ENCODE measurements around the gene SCNN1A. TPM values are rescaled to one million over a fixed set of nuclear protein-coding genes. Genes with fewer than 3 reads are reported as not detected.
A peak's percentile ranks its signal among the peaks of the same experiment; 100 is the strongest.

Gene SCNN1A
- total and polyA plus RNA-seq, 2 donors from 2014 or later: 225 to 452 TPM

- peak overlapping the region in 1 of 3 donors; percentile 53 for H3K9ac ChIP-seq (ENCODE audit: low read length in 3 of 3)
- peaks cover 0 to 18% (median 7%) of the 10 kb centered on the region in 3 donors for H3K4me1 ChIP-seq (ENCODE audit: control insufficient read depth in 2 of 3, insufficient read depth in 2 of 3, low read depth in 1 of 3, low read length in 3 of 3)
- peak in 2 of 5 donors; percentile 33 to 79 for DNase-seq
- no peaks in the 10 kb centered on the region for H3K9me3 ChIP-seq (ENCODE audit: control insufficient read depth in 2 of 3, insufficient read depth in 1 of 3, low read length in 3 of 3)
- TF ChIP-seq, protein P1, sequence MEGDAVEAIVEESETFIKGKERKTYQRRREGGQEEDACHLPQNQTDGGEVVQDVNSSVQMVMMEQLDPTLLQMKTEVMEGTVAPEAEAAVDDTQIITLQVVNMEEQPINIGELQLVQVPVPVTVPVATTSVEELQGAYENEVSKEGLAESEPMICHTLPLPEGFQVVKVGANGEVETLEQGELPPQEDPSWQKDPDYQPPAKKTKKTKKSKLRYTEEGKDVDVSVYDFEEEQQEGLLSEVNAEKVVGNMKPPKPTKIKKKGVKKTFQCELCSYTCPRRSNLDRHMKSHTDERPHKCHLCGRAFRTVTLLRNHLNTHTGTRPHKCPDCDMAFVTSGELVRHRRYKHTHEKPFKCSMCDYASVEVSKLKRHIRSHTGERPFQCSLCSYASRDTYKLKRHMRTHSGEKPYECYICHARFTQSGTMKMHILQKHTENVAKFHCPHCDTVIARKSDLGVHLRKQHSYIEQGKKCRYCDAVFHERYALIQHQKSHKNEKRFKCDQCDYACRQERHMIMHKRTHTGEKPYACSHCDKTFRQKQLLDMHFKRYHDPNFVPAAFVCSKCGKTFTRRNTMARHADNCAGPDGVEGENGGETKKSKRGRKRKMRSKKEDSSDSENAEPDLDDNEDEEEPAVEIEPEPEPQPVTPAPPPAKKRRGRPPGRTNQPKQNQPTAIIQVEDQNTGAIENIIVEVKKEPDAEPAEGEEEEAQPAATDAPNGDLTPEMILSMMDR (IDR thresholded peaks at IDR 0.05; ENCODE audit: borderline replicate concordance, extremely low read depth, insufficient read depth): no peak
- no peaks in the 10 kb centered on the region for H3K36me3 ChIP-seq (ENCODE audit: control insufficient read depth in 2 of 3, insufficient read depth in 3 of 3, low read length in 3 of 3)
- H3K4me3 ChIP-seq (ENCODE audit: low read length in 3 of 3): peak overlapping the region in 1 of 3 donors; percentile 36
- no peak overlapping the region for H3K27ac ChIP-seq (ENCODE audit: low read depth in 2 of 2, low read length in 2 of 2)
- FAIRE-seq: no peak
- intact Hi-C loops (cut with DNase I): no loop called here
- no peaks in the 10 kb centered on the region for H3K27me3 ChIP-seq (ENCODE audit: control insufficient read depth, insufficient read depth, low read length)
Measured at GRCh38 chr12:6310771-6311610, 64.4 kb downstream of the SCNN1A start.

GRCh38 chr12:6307529-6307928 is 67.8 kb downstream of the SCNN1A start:
- no peak for FAIRE-seq
- intact Hi-C loops (cut with DNase I): no loop called here
- TF ChIP-seq, protein P1 (IDR thresholded peaks at IDR 0.05; ENCODE audit: borderline replicate concordance, extremely low read depth, insufficient read depth): no peak
- no peaks in the 10 kb centered on the region for H3K36me3 ChIP-seq (ENCODE audit: control insufficient read depth in 2 of 3, insufficient read depth in 3 of 3, low read length in 3 of 3)
- DNase-seq: peak in 1 of 5 donors; percentile 59
- no peak overlapping the region for H3K27ac ChIP-seq (ENCODE audit: low read depth in 2 of 2, low read length in 2 of 2)
- no peak overlapping the region for H3K4me3 ChIP-seq (ENCODE audit: low read length in 3 of 3)
- no peaks in the 10 kb centered on the region for H3K9me3 ChIP-seq (ENCODE audit: control insufficient read depth in 2 of 3, insufficient read depth in 1 of 3, low read length in 3 of 3)
- no peaks in the 10 kb centered on the region for H3K27me3 ChIP-seq (ENCODE audit: control insufficient read depth, insufficient read depth, low read length)
- peaks cover 0 to 8% (median 6%) of the 10 kb centered on the region in 3 donors for H3K4me1 ChIP-seq (ENCODE audit: control insufficient read depth in 2 of 3, insufficient read depth in 2 of 3, low read depth in 1 of 3, low read length in 3 of 3)
- H3K9ac ChIP-seq (ENCODE audit: low read length in 3 of 3): no peak overlapping the region

GRCh38 chr12:6306599-6307220 is 68.7 kb downstream of the SCNN1A start:
- FAIRE-seq: no peak
- no peaks in the 10 kb centered on the region for H3K9me3 ChIP-seq (ENCODE audit: control insufficient read depth in 2 of 3, insufficient read depth in 1 of 3, low read length in 3 of 3)
- no peak overlapping the region for H3K27ac ChIP-seq (ENCODE audit: low read depth in 2 of 2, low read length in 2 of 2)
- no peaks in the 10 kb centered on the region for H3K36me3 ChIP-seq (ENCODE audit: control insufficient read depth in 2 of 3, insufficient read depth in 3 of 3, low read length in 3 of 3)
- no peak overlapping the region for H3K9ac ChIP-seq (ENCODE audit: low read length in 3 of 3)
- no peaks in the 10 kb centered on the region for H3K27me3 ChIP-seq (ENCODE audit: control insufficient read depth, insufficient read depth, low read length)
- DNase-seq: peak in 1 of 5 donors; percentile 24
- H3K4me3 ChIP-seq (ENCODE audit: low read length in 3 of 3): no peak overlapping the region
- TF ChIP-seq, protein P1 (IDR thresholded peaks at IDR 0.05; ENCODE audit: borderline replicate concordance, extremely low read depth, insufficient read depth): no peak
- intact Hi-C loops (cut with DNase I): no loop called here
- H3K4me1 ChIP-seq (ENCODE audit: control insufficient read depth in 2 of 3, insufficient read depth in 2 of 3, low read depth in 1 of 3, low read length in 3 of 3): peaks cover 0 to 4% (median 0%) of the 10 kb centered on the region in 3 donors
